Measurements from ENCODE around the gene CFAP107.
"Not testable (repeated sequence)": the region's sequence is repeated elsewhere in the genome, so short reads cannot be mapped to it uniquely, and the experiment has no call there.

The CFAP107 gene

DNA sequence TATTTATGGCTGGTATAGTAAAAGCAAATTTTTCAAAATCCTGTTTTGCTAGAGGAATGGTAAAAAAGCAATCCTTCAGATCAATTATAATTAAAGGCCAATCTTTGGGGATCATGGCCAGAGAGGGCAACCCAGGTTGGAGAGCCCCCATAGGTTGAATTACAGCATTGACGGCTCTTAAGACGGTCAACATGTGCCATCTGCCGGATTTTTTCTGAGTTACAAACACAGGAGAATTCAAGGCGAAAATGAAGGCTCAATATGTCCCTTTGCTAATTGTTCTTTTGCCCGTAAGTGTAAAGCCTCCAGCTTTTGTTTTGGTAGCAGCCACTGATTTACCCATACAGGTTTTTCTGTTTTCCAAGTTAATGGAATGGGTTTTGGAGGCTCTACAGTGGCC lies 35.5 kb downstream of the CFAP107 start:
- DNase-seq, result not testable (repeated sequence)

- not testable (repeated sequence) for DNase-seq
These were observed 37.8 kb downstream of the CFAP107 start for GRCh38 chr1:12783783-12784182.

DNA sequence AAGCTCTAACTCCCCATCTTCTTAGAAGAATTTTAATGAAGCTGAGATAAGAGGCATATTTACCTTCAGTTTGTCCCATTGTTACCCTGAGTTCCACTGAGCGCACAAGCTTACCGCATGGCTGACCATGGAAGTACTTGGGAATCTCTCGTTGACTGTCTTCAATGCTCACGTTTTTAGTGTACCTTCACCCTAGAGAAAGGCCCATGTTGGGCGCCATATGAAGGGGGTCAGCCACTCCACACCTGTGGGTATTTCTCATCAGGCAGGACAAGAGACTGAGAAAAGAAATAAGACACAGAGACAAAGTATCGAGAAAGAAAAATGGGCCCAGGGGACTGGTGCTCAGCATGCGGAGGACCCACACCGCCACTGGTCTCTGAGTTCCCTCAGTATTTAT lies 38.7 kb downstream of the CFAP107 start:
- DNase-seq, result not testable (repeated sequence)

DNA sequence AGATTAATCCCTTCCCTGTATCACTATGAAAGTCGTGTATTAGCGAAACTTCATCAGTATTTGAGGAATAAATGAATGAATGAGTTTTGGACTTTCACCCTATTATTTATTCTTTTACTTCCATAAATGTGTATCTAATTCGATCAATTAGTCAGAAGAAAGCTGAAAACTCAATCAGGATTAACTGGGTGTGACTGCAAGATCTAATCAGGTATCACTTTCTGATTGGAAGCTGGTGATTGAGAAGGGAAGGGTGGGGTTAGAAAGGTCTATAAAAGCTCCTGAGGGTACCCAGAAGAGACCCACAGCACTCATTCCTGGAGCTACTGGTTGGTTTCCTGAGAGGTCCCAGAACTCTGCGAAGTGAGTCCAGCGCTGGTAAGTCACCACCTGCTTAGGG lies 45.1 kb downstream of the CFAP107 start, which contains the start of gene PRAMEF1:
Gene PRAMEF1 (plus strand): TSS at position 301 of the 400 bp plus-strand sequence. CDS start 1,831 bp downstream, outside the sequence.
- not testable (repeated sequence) for DNase-seq

DNA sequence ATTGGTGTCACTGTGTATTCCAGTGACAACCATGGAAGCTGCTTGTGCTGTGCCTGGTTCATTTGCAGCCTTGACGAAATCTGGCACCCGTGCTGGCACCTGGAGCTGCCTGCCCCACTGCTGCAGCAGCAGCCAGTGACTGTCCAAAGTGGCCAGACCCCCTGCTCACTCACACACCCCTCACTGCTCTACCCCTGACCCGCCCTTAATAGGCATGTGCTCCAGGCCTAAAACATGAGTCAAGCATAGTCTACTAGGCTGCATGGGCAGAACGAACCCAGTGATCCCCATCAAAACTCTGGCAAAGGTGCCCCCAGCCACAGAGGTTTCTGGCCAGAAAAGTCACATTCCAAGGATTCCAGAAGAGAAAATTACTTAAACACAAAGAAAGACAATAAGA lies 52.9 kb downstream of the CFAP107 start:
- no peak for DNase-seq

GRCh38 chr1:12799730-12800129 lies 53.7 kb downstream of the CFAP107 start:
- DNase-seq, result no peak

DNA sequence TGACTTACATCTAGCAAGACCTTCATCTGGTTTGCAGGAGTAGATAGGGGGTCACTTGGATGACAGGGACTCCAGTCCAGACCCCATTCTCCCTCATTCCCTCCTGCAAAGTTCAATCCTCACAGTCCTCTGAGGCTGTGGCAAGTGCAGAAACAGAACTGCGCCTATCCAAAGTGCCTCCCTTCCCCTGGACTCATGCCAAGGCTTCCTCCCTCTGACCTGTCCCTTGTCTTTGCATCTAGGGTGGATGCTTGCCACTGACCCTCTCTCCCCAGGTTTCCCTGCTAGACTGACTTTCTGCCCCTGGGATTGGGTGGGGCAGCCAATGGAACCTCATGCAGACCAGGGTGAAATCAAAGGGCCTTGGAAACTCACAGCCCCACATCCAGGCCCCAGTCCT lies 63.9 kb downstream of the CFAP107 start:
- DNase-seq, result no peak

GRCh38 chr1:12810691-12811408 lies 64.8 kb downstream of the CFAP107 start:
- DNase-seq, result no peak

GRCh38 chr1:12811409-12811784 lies 65.4 kb downstream of the CFAP107 start:
- no peak for DNase-seq

Data from T-helper 1 cell (primary cell).